Activated B cell treated with CpG ODN at 0.5 μM for 24 hours (primary cell): Measurements from ENCODE around the gene PCP4L1. TPM values are rescaled to one million over a fixed set of nuclear protein-coding genes. Genes with fewer than 3 reads are reported as not detected.

ENCODE experiments used
- ATAC-seq: fragments of 200-7000 bp; cut with Tn5 transposase; one replicate; pipeline ENCODE4 v1.10.0; 2021; ENCODE audit warnings: low read depth, mild to moderate bottlenecking, moderate library complexity
- CTCF ChIA-PET: fragments of 350-600 bp; sonication (Branson Sonifier 250); formaldehyde crosslinking; loops from one replicate; lab custom pipeline; 2021; ENCODE audit warnings: antibody characterized with exemption; lab: Charles Lee
- POLR2A ChIA-PET: fragments of 350-600 bp; sonication (Branson Sonifier 250); formaldehyde crosslinking; loops from one replicate; lab custom pipeline; 2021; ENCODE audit warnings: antibody characterized with exemption; lab: Charles Lee
- DNase-seq: peaks from one replicate; pipeline ENCODE4 v3.0.0; 2022
- H3K27ac Mint-ChIP-seq: one replicate; pipeline ENCODE4 v1.8.0; 2020; ENCODE audit warnings: mixed read lengths
- H3K27me3 Mint-ChIP-seq: one replicate; pipeline ENCODE4 v1.8.0; 2021; ENCODE audit warnings: mixed read lengths
- H3K36me3 Mint-ChIP-seq: one replicate; pipeline ENCODE4 v1.8.0; 2021; ENCODE audit warnings: low read depth, mixed read lengths
- H3K4me1 Mint-ChIP-seq: one replicate; pipeline ENCODE4 v1.8.0; 2021; ENCODE audit warnings: mixed read lengths
- H3K4me3 Mint-ChIP-seq: one replicate; pipeline ENCODE4 v1.8.0; 2020; ENCODE audit warnings: mild to moderate bottlenecking, mixed read lengths
- H3K9me3 Mint-ChIP-seq: one replicate; pipeline ENCODE4 v1.8.0; 2020; ENCODE audit warnings: mixed read lengths
- CTCF ChIP-seq: fragments of 200-600 bp; IDR thresholded peaks from one replicate; pipeline ENCODE4 v1.8.0; 2022; ENCODE audit warnings: antibody characterized with exemption, mild to moderate bottlenecking
- intact Hi-C: fragments of 100-400 bp; cut with micrococcal nuclease; formaldehyde crosslinking; loops from one replicate; pipeline ENCODE4 v1.15.1; 2024
- total RNA-seq: library from RNA; stranded (reverse); gene quantifications from 2 replicates; pipeline ENCODE4 v1.2.3, GENCODE V29; 2022

Gene PCP4L1
- total RNA-seq, 1 donor from 2014 or later, result not detected

- Mint-ChIP-seq H3K4me1 (peaks cover 44% of the 10 kb centered on the region), H3K27me3 (no peaks in the 10 kb centered on the region), H3K9me3 (no peaks in the 10 kb centered on the region), H3K36me3 (peaks cover 12% of the 10 kb centered on the region), H3K4me3 (peak overlapping the region; percentile 99), H3K27ac (peak overlapping the region; percentile 93)
- CTCF ChIA-PET, result interaction anchor here (0.9 to 3.2 kb wide), 5 partner anchors 8 to 140 kb away, joined by 3 to 11 read pairs (median 4); partner anchors contain the start of genes PPOX, SDHC and TOMM40L
- TF ChIP-seq CTCF, result no peak
- POLR2A ChIA-PET, result interaction anchor here (0.6 to 2.3 kb wide), 17 partner anchors 9 to 840 kb away, joined by 3 to 26 read pairs (median 4); partner anchors contain the start of genes NDUFS2, SDHC, TOMM40L and USF1
- intact Hi-C loops, result loop anchor here (1.0 to 2.0 kb wide), 5 partner anchors 8 to 113 kb away; partner anchors contain the start of genes CFAP126, NDUFS2 and SDHC
- ATAC-seq, result peak; percentile 94
- peak; percentile 78 for DNase-seq
Measured at GRCh38 chr1:161305867-161306519, 47.4 kb downstream of the PCP4L1 start.

GRCh38 chr1:161307230-161307768 is 48.8 kb downstream of the PCP4L1 start:
- TF ChIP-seq CTCF, result no peak
- intact Hi-C loops, result loop anchor here (2.0 kb wide), 2 partner anchors 60 to 114 kb away; partner anchors contain the start of gene CFAP126
- ChIA-PET CTCF (interaction anchor here (1.7 to 3.2 kb wide), 2 partner anchors 16 to 80 kb away, joined by 4 to 11 read pairs; no protein-coding TSS in a partner anchor), POLR2A (interaction anchor here (0.5 to 1.2 kb wide), 5 partner anchors 51 to 248 kb away, joined by 3 to 11 read pairs (median 3); partner anchors contain the start of gene NDUFS2)
- peak overlapping the region; percentile 41 for H3K4me3 Mint-ChIP-seq
- ATAC-seq (peak; percentile 53), DNase-seq (peak; percentile 42)
- H3K27me3 Mint-ChIP-seq, result no peaks in the 10 kb centered on the region
- H3K36me3 Mint-ChIP-seq, result peaks cover 12% of the 10 kb centered on the region
- peaks cover 44% of the 10 kb centered on the region for H3K4me1 Mint-ChIP-seq
- H3K9me3 Mint-ChIP-seq, result no peaks in the 10 kb centered on the region
- H3K27ac Mint-ChIP-seq, result peak overlapping the region; percentile 93

GRCh38 chr1:161307892-161308638 is 49.5 kb downstream of the PCP4L1 start:
- Mint-ChIP-seq H3K27ac (peak overlapping the region; percentile 42), H3K9me3 (no peaks in the 10 kb centered on the region), H3K27me3 (no peaks in the 10 kb centered on the region), H3K4me1 (peaks cover 44% of the 10 kb centered on the region), H3K36me3 (peaks cover 7% of the 10 kb centered on the region), H3K4me3 (no peak overlapping the region)
- intact Hi-C loops, result loop anchor here (2.0 kb wide), 2 partner anchors 59 to 115 kb away; partner anchors contain the start of gene CFAP126
- ATAC-seq, result no peak
- no peak for DNase-seq
- POLR2A ChIA-PET, result interaction anchor here (0.8 to 1.2 kb wide), 3 partner anchors 82 to 161 kb away, joined by 3 to 11 read pairs (median 3); partner anchors contain the start of gene NDUFS2
- TF ChIP-seq CTCF, result no peak
- CTCF ChIA-PET, result interaction anchor here (3.2 kb wide), 1 partner anchor 17 kb away, joined by 11 read pairs; no protein-coding TSS in a partner anchor

GRCh38 chr1:161309868-161310267 is 51.3 kb downstream of the PCP4L1 start, which contains the start of gene MPZ:
MPZ (minus strand) TSS chr1:161309968; CDS start chr1:161309905, 63 bp downstream.
- Mint-ChIP-seq H3K9me3 (no peaks in the 10 kb centered on the region), H3K36me3 (peaks cover 13% of the 10 kb centered on the region), H3K4me1 (peaks cover 43% of the 10 kb centered on the region), H3K27ac (no peak within 1 kb of the TSS), H3K4me3 (no peak within 1 kb of the TSS), H3K27me3 (no peaks in the 10 kb centered on the region)
- ATAC-seq (no peak), DNase-seq (no peak)
- intact Hi-C loops, result no loop called here
- TF ChIP-seq CTCF, result no peak
- ChIA-PET CTCF (no interaction called here), POLR2A (no interaction called here)
